Measurements from ENCODE around the gene ABLIM2.

The ABLIM2 gene

DNA sequence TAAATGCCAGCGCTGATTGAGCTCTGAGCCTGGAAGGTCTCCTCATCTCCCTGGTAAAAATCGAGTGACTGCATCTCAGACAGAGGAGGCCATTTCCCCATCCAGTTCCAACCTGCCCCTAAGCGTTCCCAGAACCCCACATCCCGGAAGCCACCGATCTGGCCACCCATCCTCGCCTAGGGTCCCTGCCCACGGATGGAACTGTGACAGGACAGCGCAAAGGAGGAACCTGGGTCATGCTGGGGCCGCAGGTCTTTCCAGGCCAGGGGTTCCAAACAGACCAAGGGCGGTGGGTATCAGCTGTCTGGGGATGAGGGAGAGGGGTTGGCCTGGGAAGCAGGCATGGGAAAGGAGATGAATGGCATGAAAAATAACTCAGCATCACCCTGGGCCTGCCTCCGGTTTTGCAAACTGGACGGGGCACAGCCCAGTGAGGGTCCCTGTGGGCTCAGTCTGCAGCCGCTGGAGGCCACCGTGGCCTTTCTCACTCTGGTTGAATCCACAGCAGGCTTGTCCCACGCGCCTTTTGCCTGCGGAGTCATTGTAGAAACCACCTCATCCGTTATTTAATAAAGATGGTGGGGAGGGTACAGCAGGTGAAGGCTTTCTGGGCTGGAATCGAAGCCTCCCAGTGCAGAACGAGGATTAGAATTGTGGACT lies 49.1 kb downstream of the ABLIM2 start:
- TF ChIP-seq, protein P1, sequence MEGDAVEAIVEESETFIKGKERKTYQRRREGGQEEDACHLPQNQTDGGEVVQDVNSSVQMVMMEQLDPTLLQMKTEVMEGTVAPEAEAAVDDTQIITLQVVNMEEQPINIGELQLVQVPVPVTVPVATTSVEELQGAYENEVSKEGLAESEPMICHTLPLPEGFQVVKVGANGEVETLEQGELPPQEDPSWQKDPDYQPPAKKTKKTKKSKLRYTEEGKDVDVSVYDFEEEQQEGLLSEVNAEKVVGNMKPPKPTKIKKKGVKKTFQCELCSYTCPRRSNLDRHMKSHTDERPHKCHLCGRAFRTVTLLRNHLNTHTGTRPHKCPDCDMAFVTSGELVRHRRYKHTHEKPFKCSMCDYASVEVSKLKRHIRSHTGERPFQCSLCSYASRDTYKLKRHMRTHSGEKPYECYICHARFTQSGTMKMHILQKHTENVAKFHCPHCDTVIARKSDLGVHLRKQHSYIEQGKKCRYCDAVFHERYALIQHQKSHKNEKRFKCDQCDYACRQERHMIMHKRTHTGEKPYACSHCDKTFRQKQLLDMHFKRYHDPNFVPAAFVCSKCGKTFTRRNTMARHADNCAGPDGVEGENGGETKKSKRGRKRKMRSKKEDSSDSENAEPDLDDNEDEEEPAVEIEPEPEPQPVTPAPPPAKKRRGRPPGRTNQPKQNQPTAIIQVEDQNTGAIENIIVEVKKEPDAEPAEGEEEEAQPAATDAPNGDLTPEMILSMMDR (conservative IDR thresholded peaks at IDR 0.05), result no peak

DNA sequence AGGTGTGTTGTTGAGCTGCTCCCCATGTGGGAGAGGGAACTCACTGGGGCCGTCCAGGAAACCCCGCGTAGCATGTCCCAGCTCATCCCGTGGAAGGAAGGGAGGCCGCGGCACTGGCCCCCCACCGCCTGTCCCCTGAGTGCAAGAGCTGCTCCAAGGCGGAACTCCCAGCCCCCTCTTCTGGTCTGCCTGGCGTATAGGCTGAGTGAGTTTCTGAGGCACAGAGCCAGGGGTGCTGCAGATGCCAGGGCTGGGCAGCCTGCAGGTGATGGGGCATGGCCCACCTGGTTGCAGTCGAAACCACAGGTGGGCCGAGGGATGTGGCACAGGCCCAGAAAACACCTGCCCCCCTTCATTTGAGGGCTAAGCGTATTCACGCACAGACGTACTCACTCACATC lies 49.6 kb downstream of the ABLIM2 start:
- TF ChIP-seq, protein P1 (conservative IDR thresholded peaks at IDR 0.05), result no peak
- no peak overlapping the region for H3K27ac ChIP-seq

More for the DNA sequence above, 49.1 kb downstream of the ABLIM2 start:
- no peak overlapping the region for H3K27ac ChIP-seq

DNA sequence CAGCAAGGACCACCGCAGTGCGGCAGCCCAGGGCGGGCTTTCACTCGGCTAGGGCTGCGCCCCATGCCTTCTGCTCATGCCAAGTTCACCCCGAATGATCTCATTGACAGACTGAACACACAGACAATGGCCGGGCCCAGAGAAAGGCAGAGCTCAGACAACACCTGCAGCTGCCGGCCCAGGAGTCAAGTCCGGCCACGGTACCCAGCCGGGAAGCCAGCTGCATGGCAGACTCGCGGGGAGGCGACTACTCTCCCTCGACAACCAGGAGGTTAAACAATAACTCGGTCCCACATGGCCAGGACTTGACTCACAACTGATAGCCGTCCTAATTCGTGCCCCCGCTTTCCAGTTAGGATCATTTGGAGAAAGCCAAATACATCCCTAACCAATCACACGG lies 50.4 kb downstream of the ABLIM2 start:
- H3K27ac ChIP-seq, result no peak overlapping the region
- TF ChIP-seq, protein P1 (conservative IDR thresholded peaks at IDR 0.05), result no peak

DNA sequence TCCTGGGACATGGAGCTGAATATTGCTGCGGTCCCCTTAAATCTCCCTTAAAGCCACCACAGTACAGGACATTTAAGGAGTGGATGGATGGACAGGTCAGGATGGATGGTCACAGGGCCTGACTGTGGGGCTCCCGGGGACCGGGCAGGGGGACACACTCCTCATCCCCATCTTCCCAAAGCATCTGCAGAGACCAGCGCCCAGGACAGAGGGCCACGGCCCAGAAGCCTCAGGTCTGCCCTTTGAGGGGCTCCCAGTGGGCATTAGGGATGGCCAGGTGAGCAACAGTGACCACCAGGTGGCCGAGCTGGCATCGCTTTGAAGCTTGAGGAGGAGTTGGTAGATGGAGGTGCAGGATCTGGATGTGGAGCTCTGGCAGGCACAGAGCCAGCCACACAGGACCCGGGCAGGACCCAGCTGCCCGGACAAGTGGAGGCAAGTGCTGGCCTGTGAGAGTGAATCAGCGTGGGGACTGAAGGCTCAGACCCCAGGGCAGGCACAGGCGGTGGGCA lies 51.4 kb downstream of the ABLIM2 start:
- H3K27ac ChIP-seq, result no peak overlapping the region
- TF ChIP-seq, protein P1 (conservative IDR thresholded peaks at IDR 0.05), result no peak

DNA sequence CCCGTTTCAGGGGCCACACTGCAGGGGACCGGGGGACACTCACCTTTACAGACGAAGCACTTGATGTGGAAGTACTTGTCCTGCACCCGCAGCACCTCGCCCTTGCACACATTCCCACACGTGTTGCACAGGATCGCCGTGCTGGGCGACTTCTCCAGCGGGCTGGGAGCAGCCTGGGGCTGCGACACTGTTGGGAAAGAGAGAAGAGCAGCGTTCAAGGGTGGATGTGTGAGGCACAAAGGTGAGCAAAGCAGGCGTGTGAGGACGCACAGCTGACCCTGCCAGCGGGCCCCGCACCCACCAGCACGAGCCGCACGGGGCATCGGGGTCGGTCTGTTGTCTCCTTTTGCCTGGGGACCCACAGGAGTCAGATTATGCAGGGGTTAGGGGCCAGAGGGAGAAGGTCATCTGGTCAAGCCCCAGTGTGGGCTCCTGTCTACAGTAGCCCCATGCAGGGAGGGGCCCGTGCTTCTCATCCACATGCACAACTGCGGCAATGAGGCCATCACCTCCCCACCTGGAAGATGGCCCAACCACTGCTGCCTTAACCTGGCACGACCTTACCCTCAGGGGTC lies 52.1 kb downstream of the ABLIM2 start:
- TF ChIP-seq, protein P1 (conservative IDR thresholded peaks at IDR 0.05), result no peak
- no peak overlapping the region for H3K27ac ChIP-seq

DNA sequence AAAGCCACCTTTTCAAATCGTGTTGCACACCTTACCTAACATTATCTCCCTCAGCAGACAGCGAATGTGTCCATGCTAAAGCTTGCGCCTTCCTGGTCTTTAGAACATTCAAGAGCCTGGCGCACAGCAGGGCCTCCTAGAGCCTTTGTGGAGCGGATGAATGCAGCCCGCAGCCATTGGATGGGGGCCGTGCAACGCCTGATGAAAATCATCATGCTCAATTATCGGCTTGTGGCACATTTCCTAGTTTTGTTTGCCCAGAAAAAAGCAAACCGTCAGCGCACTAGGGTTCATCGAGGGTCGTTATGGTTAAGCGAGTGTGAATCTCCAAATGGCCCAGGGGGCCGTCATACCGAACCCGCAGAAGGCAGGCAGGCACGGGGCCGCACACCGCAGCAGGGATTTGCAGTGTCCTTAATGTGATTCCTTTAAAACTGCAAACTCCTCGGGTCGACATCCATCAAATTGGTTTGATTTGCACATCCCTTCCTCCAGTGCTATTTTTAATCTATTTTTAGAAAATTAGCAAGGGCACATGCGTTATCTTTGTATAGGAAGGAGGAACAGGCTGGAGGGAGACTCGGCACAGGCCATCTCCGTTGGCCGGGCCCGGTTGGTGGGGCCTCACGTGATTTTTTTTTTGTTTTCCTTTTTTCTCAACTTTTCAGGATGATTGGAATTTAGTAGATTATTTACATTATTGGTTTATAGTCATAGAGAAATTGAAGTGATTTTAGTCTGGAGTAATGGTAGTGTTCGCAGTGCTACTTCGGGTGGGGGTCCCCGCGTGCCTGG lies 53.1 kb downstream of the ABLIM2 start:
- H3K27ac ChIP-seq, result no peak overlapping the region
- TF ChIP-seq, protein P1 (conservative IDR thresholded peaks at IDR 0.05), result no peak
